HEK293 (cell line): ENCODE measurements around the gene CLDN3.

ENCODE experiments used
- CTCF ChIA-PET: fragments of 350-600 bp; formaldehyde crosslinking; extraction: SDS; loops from one replicate; lab custom pipeline; 2021; ENCODE audit warnings: antibody characterized with exemption; lab: Yijun Ruan, JAX
- POLR2A ChIA-PET: fragments of 300-600 bp; formaldehyde crosslinking; extraction: SDS; loops from one replicate; lab custom pipeline; 2020; ENCODE audit warnings: antibody characterized with exemption, inconsistent platforms; lab: Yijun Ruan, JAX
- H3K27ac ChIP-seq: fragments of 200-500 bp; sonication (Bioruptor generic); 2 replicates; pipeline ENCODE4 v1.5.1; 2014; ENCODE audit warnings: low read depth, low read length, control low read depth, inconsistent platforms; ENCODE audit errors: extremely low read depth
- H3K36me3 ChIP-seq, 2 experiments: fragments of 200-500 bp in 1 of 2; sonication (Bioruptor generic) in 1 of 2; 1 replicate in 1 of 2; 2 replicates in 1 of 2; pipeline ENCODE4 v1.5.1; 2014 to 2017; ENCODE audit warnings: inconsistent platforms in 2 of 2, low read length in 2 of 2; ENCODE audit not compliant: control insufficient read depth in 2 of 2, insufficient read depth in 1 of 2
- H3K4me1 ChIP-seq: fragments of 200-500 bp; sonication (Bioruptor generic); 2 replicates; pipeline ENCODE4 v1.5.1; 2014; ENCODE audit warnings: mild to moderate bottlenecking, low read length, inconsistent platforms; ENCODE audit not compliant: control insufficient read depth, insufficient read depth
- H3K4me3 ChIP-seq: 2 replicates; pipeline ENCODE4 v1.5.1; 2011; ENCODE audit warnings: low read depth, mild to moderate bottlenecking, control low read depth, low read length, moderate library complexity
- H3K9me3 ChIP-seq: fragments of 200-500 bp; sonication (Bioruptor generic); 2 replicates; pipeline ENCODE4 v1.5.1; 2014; ENCODE audit warnings: low read depth, low read length, inconsistent platforms; ENCODE audit not compliant: control insufficient read depth, insufficient read depth
- AEBP2 ChIP-seq: fragments of 450-650 bp; formaldehyde crosslinking; IDR thresholded peaks from 2 replicates; pipeline ENCODE4 v1.5.1; 2016; ENCODE audit warnings: missing biosample characterization, missing genetic modification characterization, borderline replicate concordance
- BCL11B ChIP-seq: fragments of 450-650 bp; formaldehyde crosslinking; IDR thresholded peaks from 2 replicates; pipeline ENCODE4 v1.5.1; 2016; ENCODE audit warnings: low read depth, missing biosample characterization, missing genetic modification characterization
- IKZF3 ChIP-seq: fragments of 450-650 bp; IDR thresholded peaks from 2 replicates; pipeline ENCODE4 v1.5.0; 2018; ENCODE audit warnings: missing biosample characterization, mild to moderate bottlenecking, missing genetic modification characterization, moderate library complexity
- OSR2 ChIP-seq: fragments of 450-650 bp; formaldehyde crosslinking; IDR thresholded peaks from 2 replicates; pipeline ENCODE4 v1.5.1; 2016; ENCODE audit warnings: missing biosample characterization, missing genetic modification characterization
- PRDM10 ChIP-seq: fragments of 450-650 bp; formaldehyde crosslinking; IDR thresholded peaks from 2 replicates; pipeline ENCODE4 v1.5.1; 2016; ENCODE audit warnings: missing biosample characterization, missing genetic modification characterization
- SP7 ChIP-seq: fragments of 450-650 bp; formaldehyde crosslinking; IDR thresholded peaks from 2 replicates; pipeline ENCODE4 v1.5.1; 2016; ENCODE audit warnings: missing biosample characterization, missing genetic modification characterization
- TCF7L2 ChIP-seq: IDR thresholded peaks from 2 replicates; pipeline ENCODE4 v1.6.1; 2011; ENCODE audit warnings: low read depth, mild to moderate bottlenecking, inconsistent platforms, low read length, moderate library complexity, borderline replicate concordance
- ZBTB21 ChIP-seq: fragments of 450-650 bp; formaldehyde crosslinking; IDR thresholded peaks from 2 replicates; pipeline ENCODE4 v1.5.1; 2017; ENCODE audit warnings: missing biosample characterization, missing genetic modification characterization
- ZBTB8A ChIP-seq: fragments of 450-650 bp; formaldehyde crosslinking; IDR thresholded peaks from 2 replicates; pipeline ENCODE4 v1.5.1; 2016; ENCODE audit warnings: missing biosample characterization, missing genetic modification characterization
- ZFHX2 ChIP-seq: fragments of 450-650 bp; formaldehyde crosslinking; conservative IDR thresholded peaks from 2 replicates; pipeline ENCODE4 v1.5.1; 2016; ENCODE audit warnings: missing biosample characterization, missing genetic modification characterization
- ZFP3 ChIP-seq: fragments of 450-650 bp; formaldehyde crosslinking; IDR thresholded peaks from 2 replicates; pipeline ENCODE4 v1.5.1; 2016; ENCODE audit warnings: low read depth, missing biosample characterization, missing genetic modification characterization
- ZNF121 ChIP-seq: fragments of 450-650 bp; formaldehyde crosslinking; IDR thresholded peaks from 2 replicates; pipeline ENCODE4 v1.5.1; 2016; ENCODE audit warnings: missing biosample characterization, missing genetic modification characterization
- ZNF221 ChIP-seq: fragments of 450-650 bp; formaldehyde crosslinking; IDR thresholded peaks from 2 replicates; pipeline ENCODE4 v1.5.1; 2017; ENCODE audit warnings: missing biosample characterization, missing genetic modification characterization, borderline replicate concordance
- ZNF292 ChIP-seq: fragments of 450-650 bp; formaldehyde crosslinking; IDR thresholded peaks from 2 replicates; pipeline ENCODE4 v1.5.1; 2016; ENCODE audit warnings: low read depth, missing biosample characterization, missing genetic modification characterization, borderline replicate concordance
- ZNF398 ChIP-seq: fragments of 450-650 bp; formaldehyde crosslinking; IDR thresholded peaks from 2 replicates; pipeline ENCODE4 v1.5.1; 2017; ENCODE audit warnings: missing biosample characterization, missing genetic modification characterization
- ZNF513 ChIP-seq: fragments of 450-650 bp; IDR thresholded peaks from 2 replicates; pipeline ENCODE4 v1.5.1; 2018; ENCODE audit warnings: missing biosample characterization, missing genetic modification characterization
- ZNF514 ChIP-seq: fragments of 450-650 bp; formaldehyde crosslinking; IDR thresholded peaks from 2 replicates; pipeline ENCODE4 v1.5.1; 2016; ENCODE audit warnings: missing biosample characterization, missing genetic modification characterization
- ZNF529 ChIP-seq: fragments of 450-650 bp; formaldehyde crosslinking; IDR thresholded peaks from 2 replicates; pipeline ENCODE4 v1.5.1; 2017; ENCODE audit warnings: missing genetic modification characterization, missing biosample characterization; ENCODE audit not compliant: insufficient replicate concordance
- ZNF623 ChIP-seq: fragments of 450-650 bp; formaldehyde crosslinking; IDR thresholded peaks from 2 replicates; pipeline ENCODE4 v1.5.1; 2016; ENCODE audit warnings: missing biosample characterization, missing genetic modification characterization
- ZNF639 ChIP-seq: fragments of 450-650 bp; formaldehyde crosslinking; IDR thresholded peaks from 2 replicates; pipeline ENCODE4 v1.5.1; 2016; ENCODE audit warnings: missing biosample characterization, missing genetic modification characterization
- ZNF792 ChIP-seq: fragments of 450-650 bp; formaldehyde crosslinking; IDR thresholded peaks from 2 replicates; pipeline ENCODE4 v1.5.1; 2016; ENCODE audit warnings: missing biosample characterization, missing genetic modification characterization
- ZNF837 ChIP-seq: fragments of 450-650 bp; formaldehyde crosslinking; IDR thresholded peaks from 2 replicates; pipeline ENCODE4 v1.5.1; 2016; ENCODE audit warnings: missing biosample characterization, missing genetic modification characterization

The CLDN3 gene

GRCh38 chr7:73734619-73735527 is 35.2 kb downstream of the CLDN3 start (continued):
- TF ChIP-seq PRDM10 (tag by site-specific recombination), result peak; percentile 58
- TF ChIP-seq IKZF3 (tag by site-specific recombination), result no peak
- TF ChIP-seq ZNF792 (tag by site-specific recombination), result no peak
- TF ChIP-seq ZNF639, result peak; percentile 63; the same call in 1 of the 2 replicates
- no peak for TF ChIP-seq ZNF398 (tag by site-specific recombination)
- TF ChIP-seq TCF7L2, result no peak
- TF ChIP-seq ZNF514 (tag by site-specific recombination), result no peak
- peak; percentile 90 for TF ChIP-seq ZBTB8A (tag by site-specific recombination)
- no peak for TF ChIP-seq ZNF623
- no peak for TF ChIP-seq ZFP3 (tag by site-specific recombination)
- TF ChIP-seq BCL11B, result no peak
- TF ChIP-seq ZBTB21, result no peak
- no peak for TF ChIP-seq AEBP2 (tag by site-specific recombination)
- TF ChIP-seq OSR2 (tag by site-specific recombination), result no peak
- no peak for TF ChIP-seq ZFHX2 (tag by site-specific recombination)

- Histone ChIP-seq H3K27ac (no peak overlapping the region), H3K36me3 (peaks cover 0 to 17% of the 10 kb centered on the region in 2 experiments; a peak in 2 of 3 replicates), H3K4me1 (no peaks in the 10 kb centered on the region), H3K4me3 (no peak overlapping the region), H3K9me3 (no peaks in the 10 kb centered on the region)
- TF ChIP-seq SP7 (tag by site-specific recombination), result no peak
- TF ChIP-seq ZNF837 (tag by site-specific recombination), result no peak
- TF ChIP-seq ZNF121 (tag by site-specific recombination), result peak; percentile 70
- TF ChIP-seq ZNF221 (tag by site-specific recombination), result no peak
- no peak for TF ChIP-seq ZNF292 (tag by site-specific recombination)
- no peak for TF ChIP-seq ZNF529 (tag by site-specific recombination)
- TF ChIP-seq ZNF513 (tag by site-specific recombination), result no peak
- ChIA-PET POLR2A (interaction anchor here (0.5 to 0.7 kb wide), 3 partner anchors 22 to 578 kb away, joined by 3 to 6 read pairs (median 4); no protein-coding TSS in a partner anchor), CTCF (interaction anchor here (0.6 to 4.3 kb wide), 4 partner anchors 65 to 125 kb away, joined by 3 to 59 read pairs (median 10); partner anchors contain the start of gene VPS37D)
Measured at GRCh38 chr7:73732397-73732796, 37.7 kb downstream of the CLDN3 start.
